GM06990 (cell line): ENCODE measurements around the gene MAP3K6.

Experiments
- DNase-seq: peaks from one replicate; pipeline ENCODE4 v3.0.0-alpha.2; 2011; ENCODE audit not compliant: insufficient read length; ENCODE audit errors: extremely low read depth
- H3K27me3 ChIP-seq: replicated peaks from 2 replicates; pipeline ENCODE4 v1.6.0; 2011; ENCODE audit warnings: low read length; ENCODE audit not compliant: control insufficient read depth, insufficient read depth
- H3K36me3 ChIP-seq: 2 replicates; pipeline ENCODE4 v1.5.1; 2011; ENCODE audit warnings: low read length; ENCODE audit not compliant: control insufficient read depth, insufficient read depth
- H3K4me3 ChIP-seq: replicated peaks from 2 replicates; pipeline ENCODE4 v1.5.1; 2011; ENCODE audit warnings: low read depth, mild to moderate bottlenecking, control low read depth, low read length
- CTCF ChIP-seq: IDR thresholded peaks from 2 replicates; pipeline ENCODE4 v1.5.1; 2011; ENCODE audit warnings: low read length, control low read depth, mild to moderate bottlenecking, inconsistent platforms; ENCODE audit not compliant: insufficient read depth, poor library complexity, severe bottlenecking

MAP3K6 gene

GRCh38 chr1:27351541-27352107 lies 15.1 kb downstream of the MAP3K6 start:
- no peak overlapping the region for H3K4me3 ChIP-seq
- TF ChIP-seq CTCF = no peak

GRCh38 chr1:27350663-27351540 lies 15.9 kb downstream of the MAP3K6 start:
- no peak for DNase-seq
- Histone ChIP-seq H3K36me3 (peaks cover 6% of the 10 kb centered on the region), H3K27me3 (no peaks in the 10 kb centered on the region), H3K4me3 (no peak overlapping the region)
- TF ChIP-seq CTCF = no peak

More at GRCh38 chr1:27351541-27352107, 15.1 kb downstream of the MAP3K6 start:
- no peak for DNase-seq
- H3K36me3 ChIP-seq = peaks cover 6% of the 10 kb centered on the region
- no peaks in the 10 kb centered on the region for H3K27me3 ChIP-seq

- Histone ChIP-seq H3K4me3 (no peak overlapping the region), H3K27me3 (no peaks in the 10 kb centered on the region), H3K36me3 (peaks cover 6% of the 10 kb centered on the region)
- no peak for TF ChIP-seq CTCF
- DNase-seq = no peak
Measured at GRCh38 chr1:27349784-27350662, 16.7 kb downstream of the MAP3K6 start.

DNA sequence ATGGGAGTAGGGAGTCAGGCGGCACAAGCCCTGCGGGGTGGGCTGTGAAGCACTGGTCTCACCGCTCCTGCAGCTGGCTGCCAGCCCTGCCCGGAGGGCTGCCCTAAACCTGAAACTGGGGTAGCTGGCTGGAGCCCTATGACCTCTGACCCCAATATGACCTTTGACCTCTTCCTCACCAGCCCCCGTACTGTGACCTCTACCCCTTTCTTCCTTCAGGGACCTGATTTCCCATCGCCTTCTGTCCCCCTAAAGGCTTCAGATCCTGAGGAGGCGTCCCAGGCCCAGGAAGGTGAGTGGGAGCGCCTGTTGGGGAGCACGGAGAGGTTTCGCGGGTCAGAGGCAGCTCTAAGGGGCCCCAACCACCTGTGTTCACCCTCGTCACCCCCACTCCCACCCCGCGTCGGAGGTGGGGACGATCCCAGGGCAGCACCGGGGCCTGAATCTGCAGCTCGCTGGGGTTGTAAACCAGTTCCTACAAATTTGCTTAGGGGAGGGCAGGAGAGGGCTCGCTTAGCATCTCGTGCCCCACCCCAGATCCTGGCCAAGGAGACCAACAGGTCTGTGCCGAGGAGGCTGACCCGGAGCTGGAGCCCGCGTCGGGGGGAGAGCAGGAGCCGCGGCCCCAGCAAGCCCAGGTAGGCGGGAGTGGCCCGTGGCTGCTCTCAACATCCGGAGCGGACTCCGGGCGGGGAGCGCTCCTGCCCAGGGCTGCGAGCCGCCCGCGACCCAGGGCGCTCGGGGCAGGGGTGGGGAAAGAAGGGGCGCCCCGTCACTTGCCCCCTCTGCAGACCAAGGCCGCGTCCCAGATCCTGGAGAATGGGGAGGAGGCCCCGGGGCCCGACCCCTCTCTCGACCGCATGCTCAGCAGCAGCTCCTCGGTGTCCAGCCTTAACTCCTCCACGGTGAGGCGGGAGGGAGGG lies 17.6 kb downstream of the MAP3K6 start:
- H3K27me3 ChIP-seq = no peaks in the 10 kb centered on the region
- TF ChIP-seq CTCF = no peak
- H3K4me3 ChIP-seq = no peak overlapping the region
- DNase-seq = no peak
- peaks cover 6% of the 10 kb centered on the region for H3K36me3 ChIP-seq

GRCh38 chr1:27346991-27347624 lies 19.7 kb downstream of the MAP3K6 start:
- H3K36me3 ChIP-seq = peaks cover 6% of the 10 kb centered on the region
- no peak for TF ChIP-seq CTCF
- no peak overlapping the region for H3K4me3 ChIP-seq
- no peaks in the 10 kb centered on the region for H3K27me3 ChIP-seq
- DNase-seq = no peak
